IPS-15b (cell line): Measurements from ENCODE around the gene HSD11B1.

ENCODE experiments used
- H3K27me3 ChIP-seq: one replicate; pipeline ENCODE4 v1.6.1; 2013; ENCODE audit warnings: low read length; ENCODE audit not compliant: control insufficient read depth, insufficient read depth
- H3K36me3 ChIP-seq: one replicate; pipeline ENCODE4 v1.6.1; 2013; ENCODE audit warnings: low read length; ENCODE audit not compliant: control insufficient read depth, insufficient read depth
- H3K4me1 ChIP-seq: one replicate; pipeline ENCODE4 v1.6.1; 2013; ENCODE audit warnings: mild to moderate bottlenecking, low read length; ENCODE audit not compliant: control insufficient read depth, insufficient read depth
- H3K4me3 ChIP-seq: one replicate; pipeline ENCODE4 v1.5.1; 2013; ENCODE audit warnings: low read depth, low read length
- H3K9ac ChIP-seq: one replicate; pipeline ENCODE4 v1.6.1; 2013; ENCODE audit warnings: low read depth, mild to moderate bottlenecking, low read length
- H3K9me3 ChIP-seq: one replicate; pipeline ENCODE4 v1.6.1; 2013; ENCODE audit warnings: mild to moderate bottlenecking, low read length; ENCODE audit not compliant: control insufficient read depth, insufficient read depth

HSD11B1 gene

GRCh38 chr1:209673631-209674417, 30.8 kb upstream of the HSD11B1 start:
- no peaks in the 10 kb centered on the region for H3K36me3 ChIP-seq
- peaks cover 5% of the 10 kb centered on the region for H3K4me1 ChIP-seq
- no peaks in the 10 kb centered on the region for H3K9me3 ChIP-seq
- H3K9ac ChIP-seq = no peak overlapping the region
- H3K4me3 ChIP-seq = no peak overlapping the region
- H3K27me3 ChIP-seq = peaks cover 73% of the 10 kb centered on the region

GRCh38 chr1:209674957-209675564, 29.6 kb upstream of the HSD11B1 start, which contains the start of gene G0S2:
Gene G0S2 (plus strand): TSS chr1:209675412. CDS start chr1:209675685, 273 bp downstream.
- Histone ChIP-seq H3K36me3 (no peaks in the 10 kb centered on the region), H3K4me3 (peak within 1 kb of the TSS; percentile 83), H3K4me1 (peaks cover 5% of the 10 kb centered on the region), H3K27me3 (peaks cover 84% of the 10 kb centered on the region), H3K9me3 (no peaks in the 10 kb centered on the region), H3K9ac (peak within 1 kb of the TSS; percentile 42)

- H3K4me1 ChIP-seq = peaks cover 5% of the 10 kb centered on the region
- no peaks in the 10 kb centered on the region for H3K36me3 ChIP-seq
- H3K9me3 ChIP-seq = no peaks in the 10 kb centered on the region
- H3K27me3 ChIP-seq = peaks cover 90% of the 10 kb centered on the region
- peak overlapping the region; percentile 83 for H3K4me3 ChIP-seq
- peak overlapping the region; percentile 42 for H3K9ac ChIP-seq
Measured at GRCh38 chr1:209675565-209676154, 29.0 kb upstream of the HSD11B1 start.

GRCh38 chr1:209678981-209679539, 25.6 kb upstream of the HSD11B1 start:
- no peaks in the 10 kb centered on the region for H3K9me3 ChIP-seq
- H3K4me1 ChIP-seq = peaks cover 4% of the 10 kb centered on the region
- H3K27me3 ChIP-seq = peaks cover 82% of the 10 kb centered on the region
- no peaks in the 10 kb centered on the region for H3K36me3 ChIP-seq
- H3K9ac ChIP-seq = no peak overlapping the region
- no peak overlapping the region for H3K4me3 ChIP-seq

- H3K27me3 ChIP-seq = peaks cover 17% of the 10 kb centered on the region
- H3K4me3 ChIP-seq = no peak overlapping the region
- no peaks in the 10 kb centered on the region for H3K36me3 ChIP-seq
- H3K4me1 ChIP-seq = no peaks in the 10 kb centered on the region
- H3K9me3 ChIP-seq = no peaks in the 10 kb centered on the region
- H3K9ac ChIP-seq = no peak overlapping the region
Measured at GRCh38 chr1:209685821-209686220, 18.8 kb upstream of the HSD11B1 start.

- Histone ChIP-seq H3K9me3 (no peaks in the 10 kb centered on the region), H3K4me3 (no peak overlapping the region), H3K27me3 (peaks cover 12% of the 10 kb centered on the region), H3K9ac (no peak overlapping the region), H3K4me1 (no peaks in the 10 kb centered on the region), H3K36me3 (no peaks in the 10 kb centered on the region)
Measured at GRCh38 chr1:209686322-209686721, 18.3 kb upstream of the HSD11B1 start.

- H3K9me3 ChIP-seq = no peaks in the 10 kb centered on the region
- H3K4me3 ChIP-seq = no peak overlapping the region
- H3K4me1 ChIP-seq = peaks cover 2% of the 10 kb centered on the region
- no peaks in the 10 kb centered on the region for H3K36me3 ChIP-seq
- peaks cover under 1% of the 10 kb centered on the region for H3K27me3 ChIP-seq
- no peak overlapping the region for H3K9ac ChIP-seq
Measured at GRCh38 chr1:209688746-209689234, 15.9 kb upstream of the HSD11B1 start.

- H3K4me3 ChIP-seq = no peak overlapping the region
- H3K36me3 ChIP-seq = no peaks in the 10 kb centered on the region
- H3K9ac ChIP-seq = no peak overlapping the region
- peaks cover 6% of the 10 kb centered on the region for H3K27me3 ChIP-seq
- peaks cover 2% of the 10 kb centered on the region for H3K4me1 ChIP-seq
- H3K9me3 ChIP-seq = no peaks in the 10 kb centered on the region
Measured at GRCh38 chr1:209689477-209689876, 15.2 kb upstream of the HSD11B1 start.

GRCh38 chr1:209691237-209691636, 13.4 kb upstream of the HSD11B1 start:
- no peak overlapping the region for H3K4me3 ChIP-seq
- H3K4me1 ChIP-seq = peaks cover 2% of the 10 kb centered on the region
- peaks cover 9% of the 10 kb centered on the region for H3K27me3 ChIP-seq
- no peak overlapping the region for H3K9ac ChIP-seq
- no peaks in the 10 kb centered on the region for H3K9me3 ChIP-seq
- H3K36me3 ChIP-seq = no peaks in the 10 kb centered on the region

- Histone ChIP-seq H3K4me1 (peaks cover 2% of the 10 kb centered on the region), H3K27me3 (peaks cover 12% of the 10 kb centered on the region), H3K4me3 (no peak overlapping the region), H3K9me3 (no peaks in the 10 kb centered on the region), H3K9ac (no peak overlapping the region), H3K36me3 (no peaks in the 10 kb centered on the region)
Measured at GRCh38 chr1:209692296-209692695, 12.3 kb upstream of the HSD11B1 start.

GRCh38 chr1:209692745-209693504, 11.7 kb upstream of the HSD11B1 start:
- Histone ChIP-seq H3K9me3 (no peaks in the 10 kb centered on the region), H3K9ac (no peak overlapping the region), H3K4me1 (peaks cover 2% of the 10 kb centered on the region), H3K4me3 (no peak overlapping the region), H3K27me3 (peaks cover 12% of the 10 kb centered on the region), H3K36me3 (no peaks in the 10 kb centered on the region)
